A673 (cell line): ENCODE data around the gene ABCA13. TPM values are rescaled to one million over a fixed set of nuclear protein-coding genes. Genes with fewer than 3 reads are reported as not detected.

Experiments
- BruUV-seq: library from RNA; stranded (reverse); fragments of 400-500 nt; replicated peaks from 2 replicates; lab custom pipeline; 2021; lab: Mats Ljungman, UMichigan
- CTCF ChIA-PET: fragments of 300-600 bp; sonication (Branson Sonifier 250); formaldehyde crosslinking; loops from one replicate; lab custom pipeline; 2022; ENCODE audit warnings: antibody characterized with exemption; lab: Charles Lee
- POLR2A ChIA-PET: fragments of 300-600 bp; sonication (Branson Sonifier 250); formaldehyde crosslinking; loops from one replicate; lab custom pipeline; 2022; ENCODE audit warnings: antibody characterized with exemption; ENCODE audit not compliant: low non-redundant PET; lab: Charles Lee
- DNase-seq: peaks from one replicate; pipeline ENCODE4 v3.0.0-alpha.2; 2015; ENCODE audit warnings: low spot score
- H3K27ac ChIP-seq: fragments of 200-600 bp; sonication (generic); 2 replicates; pipeline ENCODE4 v1.5.1; 2016; ENCODE audit warnings: mixed run types, low read depth, mild to moderate bottlenecking, mixed read lengths, antibody characterized with exemption, low read length; ENCODE audit not compliant: poor library complexity, severe bottlenecking
- H3K27me3 ChIP-seq: fragments of 200-600 bp; sonication (generic); replicated peaks from 2 replicates; pipeline ENCODE4 v1.6.1; 2017; ENCODE audit warnings: mixed run types, low read depth, mild to moderate bottlenecking, mixed read lengths, antibody characterized with exemption, low read length; ENCODE audit not compliant: insufficient read depth, poor library complexity
- H3K36me3 ChIP-seq: fragments of 200-600 bp; sonication (generic); 2 replicates; pipeline ENCODE4 v1.6.1; 2016; ENCODE audit warnings: mixed run types, mild to moderate bottlenecking, mixed read lengths, antibody characterized with exemption, low read length; ENCODE audit not compliant: insufficient read depth, poor library complexity, severe bottlenecking
- H3K4me1 ChIP-seq: fragments of 200-600 bp; sonication (generic); 2 replicates; pipeline ENCODE4 v1.6.1; 2017; ENCODE audit warnings: mixed run types, mild to moderate bottlenecking, mixed read lengths, antibody characterized with exemption, low read length; ENCODE audit not compliant: insufficient read depth, poor library complexity, severe bottlenecking
- H3K4me3 ChIP-seq: fragments of 200-600 bp; sonication (generic); 2 replicates; pipeline ENCODE4 v1.5.1; 2016; ENCODE audit warnings: low read depth, mixed run types, mild to moderate bottlenecking, mixed read lengths, low read length; ENCODE audit not compliant: poor library complexity, severe bottlenecking
- H3K9me3 ChIP-seq: fragments of 200-600 bp; sonication (generic); 2 replicates; pipeline ENCODE4 v1.6.1; 2016; ENCODE audit warnings: mixed run types, low read depth, mild to moderate bottlenecking, mixed read lengths, antibody characterized with exemption, low read length; ENCODE audit not compliant: poor library complexity, severe bottlenecking
- CTCF ChIP-seq: fragments of 300-800, 200-600 bp; sonication (generic); conservative IDR thresholded peaks from 2 replicates; pipeline ENCODE4 v1.5.1; 2017; ENCODE audit warnings: low read depth, mild to moderate bottlenecking, antibody characterized with exemption, low read length, moderate library complexity, mixed read lengths
- EZH2 ChIP-seq: fragments of 200-600 bp; sonication (generic); IDR thresholded peaks from 2 replicates; pipeline ENCODE4 v1.6.1; 2017; ENCODE audit warnings: borderline replicate concordance, low read depth, mild to moderate bottlenecking, mixed read lengths, antibody characterized with exemption, low read length; ENCODE audit not compliant: poor library complexity, severe bottlenecking
- intact Hi-C: fragments of 100-400 bp; cut with micrococcal nuclease; formaldehyde crosslinking; loops from one replicate; pipeline ENCODE4 v1.10.0; 2022; ENCODE audit not compliant: unreplicated experiment
- total RNA-seq: library from RNA; stranded (reverse); gene quantifications from 2 replicates; pipeline ENCODE4 v1.2.3, GENCODE V29; 2021

ABCA13 gene
- total RNA-seq, 1 experiment from 2014 or later: 15.6 TPM

- Histone ChIP-seq H3K36me3 (no peaks in the 10 kb centered on the region), H3K4me1 (no peaks in the 10 kb centered on the region), H3K9me3 (no peaks in the 10 kb centered on the region), H3K27me3 (no peaks in the 10 kb centered on the region), H3K27ac (no peak overlapping the region), H3K4me3 (no peak overlapping the region)
- intact Hi-C loops: no loop called here
- ChIA-PET POLR2A (no interaction called here), CTCF (no interaction called here)
- TF ChIP-seq CTCF: no peak
- no peak for TF ChIP-seq EZH2
- BruUV-seq: no TSS peak
- no peak for DNase-seq
Observed at GRCh38 chr7:48681006-48681405, 509.7 kb downstream of the ABCA13 start.

- CTCF ChIA-PET: no interaction called here
- Histone ChIP-seq H3K4me3 (no peak overlapping the region), H3K9me3 (no peaks in the 10 kb centered on the region), H3K4me1 (no peaks in the 10 kb centered on the region), H3K27me3 (peaks cover 15% of the 10 kb centered on the region), H3K27ac (no peak overlapping the region), H3K36me3 (no peaks in the 10 kb centered on the region)
- intact Hi-C loops: no loop called here
- TF ChIP-seq CTCF (no peak), EZH2 (no peak)
- no peak for DNase-seq
- BruUV-seq: no TSS peak
- POLR2A ChIA-PET: no interaction called here
Observed at GRCh38 chr7:48691788-48692187, 520.5 kb downstream of the ABCA13 start.

Other genes starting within 250 kb of the ABCA13 start
- not detected in 2 replicates for gene PKD1L1, start 223.0 kb upstream of the ABCA13 start, total RNA-seq
- 42.3 and 53.3 TPM in 2 replicates for gene HUS1, start 191.8 kb upstream of the ABCA13 start, total RNA-seq
- not detected in 2 replicates for gene SUN3, start 142.4 kb upstream of the ABCA13 start, total RNA-seq
- not detected in 2 replicates for gene C7orf57, start 135.9 kb upstream of the ABCA13 start, total RNA-seq
- 5.5 TPM in 2 replicates for gene UPP1, start 82.2 kb upstream of the ABCA13 start, total RNA-seq